GM12878 (cell line): ENCODE data around the gene PIEZO2. TPM values are rescaled to one million over a fixed set of nuclear protein-coding genes. Genes with fewer than 3 reads are reported as not detected.

Experiments
- ATAC-seq: fragments of 200-7000 bp; cut with Tn5 transposase; 3 replicates; pipeline ENCODE4 v1.9.1; 2020; ENCODE audit warnings: mild to moderate bottlenecking, moderate library complexity
- BruUV-seq: library from RNA; stranded (reverse); fragments of 400-500 nt; replicated peaks from 2 replicates; lab custom pipeline; 2021; lab: Mats Ljungman, UMichigan
- CTCF ChIA-PET: fragments of 300-600 bp; sonication (Branson Sonifier 250); formaldehyde crosslinking; extraction: SDS; loops from one replicate; lab custom pipeline; 2021; ENCODE audit warnings: inconsistent platforms; lab: Yijun Ruan, JAX
- POLR2A ChIA-PET: fragments of 350-600 bp; formaldehyde crosslinking; extraction: SDS; loops from one replicate; lab custom pipeline; 2021; ENCODE audit warnings: inconsistent platforms; lab: Charles Lee
- RAD21 ChIA-PET: fragments of 300-600 bp; sonication (Branson Sonifier 250); formaldehyde crosslinking; loops from one replicate; lab custom pipeline; 2023; ENCODE audit warnings: antibody characterized with exemption; ENCODE audit not compliant: unreplicated experiment; lab: Charles Lee
- SMC1A ChIA-PET: fragments of 300-600 bp; sonication (Branson Sonifier 250); formaldehyde crosslinking; loops from one replicate; lab custom pipeline; 2023; ENCODE audit not compliant: unreplicated experiment, uncharacterized antibody; lab: Charles Lee
- DNase-seq: peaks from one replicate; pipeline ENCODE4 v3.0.0-alpha.2; 2011; ENCODE audit warnings: low read depth, low spot score
- FAIRE-seq: peaks from 3 replicates; lab custom pipeline; 2011; peaks lifted over from hg19 to GRCh38; lab: Jason Lieb, UNC
- H2AFZ ChIP-seq: 2 replicates; pipeline ENCODE4 v1.6.0; 2011; ENCODE audit warnings: low read depth, low read length, control low read depth; ENCODE audit not compliant: control insufficient read depth
- H3K27ac ChIP-seq: 2 replicates; pipeline ENCODE4 v1.5.1; 2011; ENCODE audit warnings: control low read depth; ENCODE audit not compliant: control insufficient read depth, insufficient read depth
- H3K27me3 ChIP-seq, 2 experiments: replicated peaks in 1 of 2; 2 replicates each; pipeline versions ENCODE4 v1.6.0 to v1.6.1; 2011; ENCODE audit warnings: low read length in 1 of 2; ENCODE audit not compliant: control insufficient read depth in 2 of 2, insufficient read depth in 2 of 2
- H3K36me3 ChIP-seq, 2 experiments: 2 replicates each; pipeline ENCODE4 v1.5.1; 2011; ENCODE audit warnings: low read length in 1 of 2; ENCODE audit not compliant: control insufficient read depth in 2 of 2, insufficient read depth in 2 of 2
- H3K4me1 ChIP-seq: 2 replicates; pipeline ENCODE4 v1.6.1; 2011; ENCODE audit warnings: mild to moderate bottlenecking, low read length, moderate library complexity, mixed read lengths; ENCODE audit not compliant: control insufficient read depth, insufficient read depth
- H3K4me2 ChIP-seq: 2 replicates; pipeline ENCODE4 v1.6.0; 2011; ENCODE audit warnings: control low read depth; ENCODE audit not compliant: control insufficient read depth, insufficient read depth
- H3K4me3 ChIP-seq: fragments of 200-600 bp; sonication (generic); 2 replicates; pipeline ENCODE4 v1.5.1; 2016
- H3K79me2 ChIP-seq: 2 replicates; pipeline ENCODE4 v1.6.0; 2011; ENCODE audit warnings: low read length; ENCODE audit not compliant: control insufficient read depth, insufficient read depth
- H3K9ac ChIP-seq: 2 replicates; pipeline ENCODE4 v1.8.0; 2011; ENCODE audit warnings: low read length, control low read depth, mixed read lengths; ENCODE audit not compliant: control insufficient read depth, insufficient read depth
- H3K9me3 ChIP-seq: replicated peaks from 3 replicates; pipeline ENCODE4 v1.5.1; 2011; ENCODE audit warnings: mild to moderate bottlenecking, low read length; ENCODE audit not compliant: control insufficient read depth, insufficient read depth
- H4K20me1 ChIP-seq: 2 replicates; pipeline ENCODE4 v1.6.0; 2011; ENCODE audit not compliant: control insufficient read depth, insufficient read depth
- ASH2L ChIP-seq: fragments of 300-600, 200-600 bp; sonication (generic); IDR thresholded peaks from 2 replicates; pipeline ENCODE4 v1.6.1; 2017; ENCODE audit warnings: low read depth, mild to moderate bottlenecking, borderline replicate concordance
- BACH1 ChIP-seq: fragments of 450-650 bp; IDR thresholded peaks from 2 replicates; pipeline ENCODE4 v1.6.1; 2017; ENCODE audit warnings: mild to moderate bottlenecking, borderline replicate concordance
- CREM ChIP-seq: IDR thresholded peaks from 2 replicates; pipeline ENCODE4 v1.6.1; 2014; ENCODE audit warnings: antibody characterized with exemption, low read depth
- EGR1 ChIP-seq, 2 experiments: IDR thresholded peaks; 1 replicate in 1 of 2; 2 replicates in 1 of 2; pipeline ENCODE4 v1.6.1; 2011 to 2012; ENCODE audit warnings: low read depth in 2 of 2, low read length in 2 of 2, borderline replicate concordance in 1 of 2, mild to moderate bottlenecking in 1 of 2, moderate library complexity in 1 of 2
- ESRRA ChIP-seq: IDR thresholded peaks from 2 replicates; pipeline ENCODE4 v1.6.1; 2012; ENCODE audit warnings: mild to moderate bottlenecking, low read length, improper control_type of control experiment
- GABPA ChIP-seq: IDR thresholded peaks from 2 replicates; pipeline ENCODE4 v1.6.1; 2014; ENCODE audit warnings: antibody characterized with exemption, low read depth, mild to moderate bottlenecking, inconsistent platforms
- KLF5 ChIP-seq: fragments of 450-650 bp; IDR thresholded peaks from 2 replicates; pipeline ENCODE4 v1.6.1; 2014; ENCODE audit warnings: mild to moderate bottlenecking; ENCODE audit not compliant: partially characterized antibody
- MXI1 ChIP-seq: fragments of 150-350 bp; IDR thresholded peaks from 2 replicates; pipeline ENCODE4 v1.6.1; 2011; ENCODE audit warnings: low read depth, mild to moderate bottlenecking, inconsistent platforms, low read length, improper control_type of control experiment
- NFXL1 ChIP-seq: fragments of 450-650 bp; IDR thresholded peaks from 2 replicates; pipeline ENCODE4 v1.6.1; 2017; ENCODE audit warnings: antibody characterized with exemption, mild to moderate bottlenecking, borderline replicate concordance
- NR2C2 ChIP-seq: IDR thresholded peaks from 2 replicates; pipeline ENCODE4 v1.6.1; 2011; ENCODE audit warnings: borderline replicate concordance, low read depth; ENCODE audit not compliant: control insufficient read depth, insufficient read length
- NRF1 ChIP-seq: conservative IDR thresholded peaks from 2 replicates; pipeline ENCODE4 v1.6.1; 2011; ENCODE audit warnings: mild to moderate bottlenecking, low read depth, low read length, improper control_type of control experiment
- POLR2AphosphoS5 ChIP-seq: IDR thresholded peaks from 2 replicates; pipeline ENCODE4 v1.6.1; 2011; ENCODE audit warnings: mild to moderate bottlenecking, low read length, inconsistent platforms
- ZBTB11 ChIP-seq: fragments of 450-650 bp; formaldehyde crosslinking; IDR thresholded peaks from 2 replicates; pipeline ENCODE4 v1.5.0; 2022; ENCODE audit warnings: mild to moderate bottlenecking, missing genetic modification characterization
- WGBS: methylation state at CpG from one replicate; pipeline ENCODE4 v1.1.6; 2016; ENCODE audit warnings: low lambda C conversion rate; ENCODE audit not compliant: insufficient replicate concordance, insufficient coverage; ENCODE audit errors: missing lambda C conversion rate; 5-methylcytosine and 5-hydroxymethylcytosine counted together
- in situ Hi-C: fragments of 300-500 bp; cut with MboI; formaldehyde crosslinking; loops from 9 replicates; pipeline ENCODE4 v1.14.3; 2018; ENCODE audit warnings: mixed read lengths
- intact Hi-C: fragments of 100-400 bp; cut with micrococcal nuclease; formaldehyde crosslinking; loops from one replicate; pipeline ENCODE4 v1.14.2; 2022; ENCODE audit not compliant: unreplicated experiment
- polyA plus RNA-seq, 11 experiments: library from polyadenylated mRNA; depleted of rRNA in 4 of 11; unstranded in 6 of 11; stranded (reverse) in 5 of 11; fragments of >200 nt; fragmentation: Nextera tagmentation in 4 of 11; fragmentation: Illumina TruSeq in 1 of 11; extraction: Ambion mirVana in 4 of 11; extraction: Trizol in 1 of 11; gene quantifications; 1 replicate in 1 of 11; 2 replicates in 10 of 11; pipeline versions ENCODE4 v1.2.1 to v1.2.3, GENCODE V29; 2011 to 2016; ENCODE audit warnings: inconsistent platforms in 2 of 11, missing spikeins in 2 of 11, low read depth in 1 of 11
- total RNA-seq, 4 experiments: library from RNA; depleted of rRNA in 3 of 4; stranded (reverse); fragments of >200 nt in 3 of 4; fragmentation: Illumina TruSeq in 1 of 4; extraction: Trizol in 1 of 4; gene quantifications; 2 replicates each; pipeline versions ENCODE4 v1.2.1 to v1.2.3, GENCODE V29; 2013 to 2021
- TF ChIP-seq, protein P1 (sequence below): fragments of 450-650 bp; IDR thresholded peaks from 2 replicates; pipeline ENCODE4 v1.6.1; 2014; ENCODE audit warnings: mild to moderate bottlenecking
- TF ChIP-seq, protein P2 (sequence below): fragments of 450-650 bp; IDR thresholded peaks from 2 replicates; pipeline ENCODE4 v1.6.1; 2017; ENCODE audit warnings: mild to moderate bottlenecking

The PIEZO2 gene
- total and polyA plus RNA-seq, 10 of the 15 experiments (the other 5 are each of a cell fraction or from before 2014, with no cell fraction given): 6.7 to 42.3 (median 27.4) TPM

GRCh38 chr18:10923551-10924070 is 225.8 kb downstream of the PIEZO2 start (continued):
- no peak for TF ChIP-seq POLR2AphosphoS5
- no peak for TF ChIP-seq MXI1

DNA sequence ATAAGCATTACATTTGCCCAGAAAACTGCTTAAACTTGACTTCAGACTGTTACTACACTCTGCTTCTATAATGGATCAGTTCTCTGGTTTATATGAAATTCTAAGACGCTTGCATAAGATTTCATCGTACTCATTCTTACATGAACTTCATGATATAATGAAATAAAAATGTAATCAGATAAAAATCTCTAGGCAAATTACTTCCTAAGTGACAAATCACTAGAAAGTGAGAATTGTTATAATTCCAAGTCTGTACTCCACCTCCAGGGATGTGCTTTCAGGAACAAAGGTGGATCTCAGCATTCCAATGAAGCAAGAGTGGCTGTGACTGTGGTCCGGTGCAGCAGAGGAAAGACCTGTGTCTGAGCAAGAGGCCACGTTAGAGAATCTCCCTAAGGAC is 226.2 kb downstream of the PIEZO2 start:
- WGBS: 98% methylated on average over 4 of the region's 4 CpGs
- Histone ChIP-seq H3K79me2 (peaks cover 8% of the 10 kb centered on the region), H3K9ac (no peak overlapping the region), H3K27me3 (no peaks in the 10 kb centered on the region), H2AFZ (no peak overlapping the region), H3K27ac (no peak overlapping the region), H3K36me3 (peaks cover 0 to 3% of the 10 kb centered on the region in 2 experiments; a peak in 1 of 4 replicates), H3K4me3 (no peak overlapping the region), H4K20me1 (no peaks in the 10 kb centered on the region), H3K4me1 (peaks cover 23% of the 10 kb centered on the region), H3K4me2 (no peak overlapping the region), H3K9me3 (peaks cover 3% of the 10 kb centered on the region; the same call in 2 of the 3 replicates)
- RAD21 ChIA-PET: interaction anchor here (1.1 kb wide), 1 partner anchor 72 kb away, joined by 3 read pairs; no protein-coding TSS in a partner anchor
- CTCF ChIA-PET: interaction anchor here (1.1 kb wide), 1 partner anchor 83 kb away, joined by 4 read pairs; no protein-coding TSS in a partner anchor
- FAIRE-seq (no peak), DNase-seq (no peak), ATAC-seq (no peak)
- SMC1A ChIA-PET: interaction anchor here (0.7 to 1.7 kb wide), 4 partner anchors 13 to 112 kb away, joined by 3 to 5 read pairs (median 4); no protein-coding TSS in a partner anchor
- POLR2A ChIA-PET: interaction anchor here (1.3 kb wide), 1 partner anchor 47 kb away, joined by 4 read pairs; no protein-coding TSS in a partner anchor
- intact Hi-C loops (no loop called here), in situ Hi-C loops (no loop called here)
- TF ChIP-seq BACH1: no peak
- no peak for TF ChIP-seq CREM
- TF ChIP-seq GABPA: no peak
- no peak for TF ChIP-seq ZBTB11 (CRISPR knock-in tag)
- no peak for TF ChIP-seq NR2C2
- TF ChIP-seq KLF5: no peak
- no peak for TF ChIP-seq ASH2L
- TF ChIP-seq, protein P1, sequence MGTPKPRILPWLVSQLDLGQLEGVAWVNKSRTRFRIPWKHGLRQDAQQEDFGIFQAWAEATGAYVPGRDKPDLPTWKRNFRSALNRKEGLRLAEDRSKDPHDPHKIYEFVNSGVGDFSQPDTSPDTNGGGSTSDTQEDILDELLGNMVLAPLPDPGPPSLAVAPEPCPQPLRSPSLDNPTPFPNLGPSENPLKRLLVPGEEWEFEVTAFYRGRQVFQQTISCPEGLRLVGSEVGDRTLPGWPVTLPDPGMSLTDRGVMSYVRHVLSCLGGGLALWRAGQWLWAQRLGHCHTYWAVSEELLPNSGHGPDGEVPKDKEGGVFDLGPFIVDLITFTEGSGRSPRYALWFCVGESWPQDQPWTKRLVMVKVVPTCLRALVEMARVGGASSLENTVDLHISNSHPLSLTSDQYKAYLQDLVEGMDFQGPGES: no peak
- TF ChIP-seq NFXL1: no peak
- TF ChIP-seq ESRRA: no peak
- TF ChIP-seq, protein P2, sequence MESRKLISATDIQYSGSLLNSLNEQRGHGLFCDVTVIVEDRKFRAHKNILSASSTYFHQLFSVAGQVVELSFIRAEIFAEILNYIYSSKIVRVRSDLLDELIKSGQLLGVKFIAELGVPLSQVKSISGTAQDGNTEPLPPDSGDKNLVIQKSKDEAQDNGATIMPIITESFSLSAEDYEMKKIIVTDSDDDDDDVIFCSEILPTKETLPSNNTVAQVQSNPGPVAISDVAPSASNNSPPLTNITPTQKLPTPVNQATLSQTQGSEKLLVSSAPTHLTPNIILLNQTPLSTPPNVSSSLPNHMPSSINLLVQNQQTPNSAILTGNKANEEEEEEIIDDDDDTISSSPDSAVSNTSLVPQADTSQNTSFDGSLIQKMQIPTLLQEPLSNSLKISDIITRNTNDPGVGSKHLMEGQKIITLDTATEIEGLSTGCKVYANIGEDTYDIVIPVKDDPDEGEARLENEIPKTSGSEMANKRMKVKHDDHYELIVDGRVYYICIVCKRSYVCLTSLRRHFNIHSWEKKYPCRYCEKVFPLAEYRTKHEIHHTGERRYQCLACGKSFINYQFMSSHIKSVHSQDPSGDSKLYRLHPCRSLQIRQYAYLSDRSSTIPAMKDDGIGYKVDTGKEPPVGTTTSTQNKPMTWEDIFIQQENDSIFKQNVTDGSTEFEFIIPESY: no peak
- no peak for TF ChIP-seq NRF1
- TF ChIP-seq EGR1 (IDR thresholded peaks at IDR 0.05; ENCODE audit: borderline replicate concordance in 1 of 2, low read depth in 2 of 2, low read length in 2 of 2): no peak
- no TSS peak for BruUV-seq
